ENCODE results near the gene PVR.
A peak's percentile ranks its signal among the peaks of the same experiment; 100 is the strongest.

Gene PVR

GRCh38 chr19:44643605-44644401, at the start of gene PVR:
Gene PVR, plus strand, starts transcription at chr19:44643910. Its CDS starts 187 bp downstream, at chr19:44644097.
- peak; percentile 88 for DNase-seq

GRCh38 chr19:44596428-44597130, 47.1 kb upstream of the PVR start:
- DNase-seq = no peak

- no peak for DNase-seq
Measured at GRCh38 chr19:44597131-44597491, 46.6 kb upstream of the PVR start.

GRCh38 chr19:44598355-44598754, 45.4 kb upstream of the PVR start:
- no peak for DNase-seq

- peak; percentile 63 for DNase-seq
Measured at GRCh38 chr19:44598880-44599279, 44.8 kb upstream of the PVR start.

GRCh38 chr19:44600466-44600865, 43.2 kb upstream of the PVR start:
- no peak for DNase-seq

GRCh38 chr19:44602081-44602480, 41.6 kb upstream of the PVR start:
- peak; percentile 33 for DNase-seq

- no peak for DNase-seq
Measured at GRCh38 chr19:44603201-44603945, 40.3 kb upstream of the PVR start.

GRCh38 chr19:44604241-44604640, 39.5 kb upstream of the PVR start:
- DNase-seq = no peak

- no peak for DNase-seq
Measured at GRCh38 chr19:44605547-44605946, 38.2 kb upstream of the PVR start.

GRCh38 chr19:44607049-44607448, 36.7 kb upstream of the PVR start:
- DNase-seq = no peak

- no peak for DNase-seq
Measured at GRCh38 chr19:44607917-44608316, 35.8 kb upstream of the PVR start.

GRCh38 chr19:44608391-44608821, 35.3 kb upstream of the PVR start:
- no peak for DNase-seq

- no peak for DNase-seq
Measured at GRCh38 chr19:44609219-44609618, 34.5 kb upstream of the PVR start.

GRCh38 chr19:44610497-44610896, 33.2 kb upstream of the PVR start:
- peak; percentile 40 for DNase-seq

- DNase-seq = no peak
Measured at GRCh38 chr19:44611812-44612295, 31.9 kb upstream of the PVR start.

- no peak for DNase-seq
Measured at GRCh38 chr19:44613295-44614178, 30.2 kb upstream of the PVR start, which contains the start of gene IGSF23. Gene IGSF23, plus strand, starts transcription at chr19:44613563. Its CDS starts 83 bp downstream, at chr19:44613646.

GRCh38 chr19:44614313-44614712, 29.4 kb upstream of the PVR start:
- DNase-seq = no peak

- no peak for DNase-seq
Measured at GRCh38 chr19:44615863-44616247, 27.9 kb upstream of the PVR start.

- no peak for DNase-seq
Measured at GRCh38 chr19:44617110-44617880, 26.4 kb upstream of the PVR start.

- DNase-seq = no peak
Measured at GRCh38 chr19:44618640-44619357, 24.9 kb upstream of the PVR start.

All from NCI-H82 (cell line).